ENCODE measurements around the gene RMND5B.

GRCh38 chr5:178113141-178113787, 17.6 kb upstream of the RMND5B start, which contains the start of gene N4BP3:
- no peak for TF ChIP-seq CTCF (IDR thresholded peaks at IDR 0.05; ENCODE audit: low read depth, low read length, missing input control)
- no peak for TF ChIP-seq GABPA (IDR thresholded peaks at IDR 0.05 in 1 of 2, conservative IDR thresholded peaks at IDR 0.05 in 1 of 2)
- TF ChIP-seq EGR1 (IDR thresholded peaks at IDR 0.05; ENCODE audit: low read depth in 2 of 2), result no peak
- TF ChIP-seq TAF1 (conservative IDR thresholded peaks at IDR 0.05), result no peak
- TF ChIP-seq RAD21 (IDR thresholded peaks at IDR 0.05), result no peak
- no peak for TF ChIP-seq ATF3 (IDR thresholded peaks at IDR 0.05)
- no peak for TF ChIP-seq YY1 (IDR thresholded peaks at IDR 0.05)

All from liver (tissue), 3 donors.